HG03442 (cell line): ENCODE data around the gene NPHP4.

Source experiments
- ATAC-seq: cut with Tn5 transposase; IDR thresholded peaks from one replicate; pipeline ENCODE4 v1.9.1; 2021; ENCODE audit warnings: mild to moderate bottlenecking, moderate library complexity; ENCODE audit not compliant: unreplicated experiment

Gene NPHP4

DNA sequence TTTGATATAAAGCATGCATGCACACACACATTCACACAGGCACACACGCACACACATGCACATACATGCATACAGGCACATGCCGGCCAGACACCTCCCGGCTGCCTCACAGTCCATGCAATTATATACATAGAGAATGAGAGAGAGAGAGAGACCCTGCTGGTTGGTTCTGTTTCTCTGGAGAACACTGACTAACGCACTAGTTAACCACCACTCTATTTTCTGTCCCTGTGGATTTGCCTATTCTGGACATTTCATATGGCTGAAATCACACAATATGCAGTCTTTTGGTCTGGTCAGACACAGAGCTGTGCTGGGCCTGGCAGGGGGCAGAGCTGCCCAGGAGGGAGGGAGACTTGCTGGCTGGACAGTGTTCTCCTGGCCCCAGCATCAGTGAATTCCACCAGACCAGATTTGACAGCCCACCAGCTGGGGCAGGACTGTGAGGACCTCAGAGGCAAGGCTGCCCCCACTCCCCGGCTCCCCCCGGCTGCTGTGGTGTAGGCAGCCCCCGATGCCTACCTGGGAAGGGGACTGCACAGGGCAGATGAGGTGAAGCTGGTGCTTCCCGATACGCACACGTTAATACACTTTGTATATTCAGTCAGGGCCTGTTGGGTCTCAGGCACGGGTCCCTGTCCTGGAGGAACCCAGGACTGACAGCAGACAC, 152.2 kb downstream of the NPHP4 start:
- no peak for ATAC-seq

DNA sequence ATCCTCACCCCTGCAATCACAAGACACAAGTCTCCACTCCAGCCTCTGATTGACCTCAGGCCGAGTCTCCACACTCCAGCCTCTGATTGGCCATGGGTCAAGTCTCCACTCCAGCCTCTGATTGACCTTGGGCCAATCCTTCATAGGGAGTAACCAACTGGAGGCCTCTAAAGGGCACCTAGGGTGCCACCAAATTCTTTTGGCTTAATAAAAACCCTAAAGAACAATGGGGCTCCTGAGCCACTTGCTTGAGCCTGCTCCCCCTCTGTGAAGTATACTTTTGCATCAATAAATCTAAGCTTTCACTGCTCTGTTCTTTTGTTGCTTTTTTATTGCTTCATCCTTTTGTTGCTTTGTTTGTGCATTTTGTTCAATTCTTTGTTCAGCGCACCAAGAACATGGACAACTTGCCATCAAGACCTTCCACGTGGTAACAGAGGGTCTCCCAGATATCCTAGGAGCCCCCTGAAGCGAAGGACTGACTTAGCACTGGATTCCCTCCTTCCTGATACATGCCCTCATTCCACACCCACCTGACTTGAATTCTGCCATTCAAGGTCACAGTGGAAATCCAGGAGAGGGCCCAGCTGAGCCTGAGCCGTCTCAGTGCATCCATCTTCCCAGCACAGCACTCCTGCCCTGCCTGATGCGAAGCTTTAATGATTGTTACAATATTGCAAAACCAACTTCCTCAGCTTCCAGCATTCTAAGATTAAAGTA, 152.9 kb downstream of the NPHP4 start:
- no peak for ATAC-seq

DNA sequence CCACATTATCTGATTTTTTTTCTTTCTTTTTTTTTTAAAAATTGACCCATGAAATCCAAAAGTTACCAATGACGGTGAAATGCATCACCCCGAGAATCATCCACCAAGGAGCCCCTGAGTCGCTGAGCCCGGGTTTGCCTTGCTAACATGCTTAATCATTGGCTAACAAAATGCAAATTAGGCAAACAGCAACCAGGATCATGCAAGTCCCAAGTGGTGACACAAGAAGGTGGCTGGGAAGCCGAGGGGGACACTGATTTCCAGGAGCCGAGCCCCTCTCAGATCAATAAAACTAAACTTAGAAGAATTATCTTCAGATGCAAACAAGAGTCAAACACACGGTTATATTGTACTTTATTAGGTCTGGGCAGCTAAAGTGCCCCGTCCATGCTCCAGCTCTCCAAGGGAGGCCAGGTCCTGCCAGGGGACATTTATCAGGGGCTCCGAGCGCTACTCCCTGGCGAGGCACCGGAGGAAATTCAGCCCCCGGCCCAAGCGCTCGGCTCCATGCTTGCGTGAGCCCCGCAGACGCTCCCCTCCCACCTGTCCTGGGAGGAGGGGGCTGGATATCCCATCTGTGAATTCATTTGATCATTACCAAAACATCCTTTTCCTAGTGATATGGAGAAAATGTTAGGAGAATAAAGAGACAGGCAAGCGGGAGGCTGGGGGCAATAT, 154.1 kb downstream of the NPHP4 start:
- no peak for ATAC-seq

DNA sequence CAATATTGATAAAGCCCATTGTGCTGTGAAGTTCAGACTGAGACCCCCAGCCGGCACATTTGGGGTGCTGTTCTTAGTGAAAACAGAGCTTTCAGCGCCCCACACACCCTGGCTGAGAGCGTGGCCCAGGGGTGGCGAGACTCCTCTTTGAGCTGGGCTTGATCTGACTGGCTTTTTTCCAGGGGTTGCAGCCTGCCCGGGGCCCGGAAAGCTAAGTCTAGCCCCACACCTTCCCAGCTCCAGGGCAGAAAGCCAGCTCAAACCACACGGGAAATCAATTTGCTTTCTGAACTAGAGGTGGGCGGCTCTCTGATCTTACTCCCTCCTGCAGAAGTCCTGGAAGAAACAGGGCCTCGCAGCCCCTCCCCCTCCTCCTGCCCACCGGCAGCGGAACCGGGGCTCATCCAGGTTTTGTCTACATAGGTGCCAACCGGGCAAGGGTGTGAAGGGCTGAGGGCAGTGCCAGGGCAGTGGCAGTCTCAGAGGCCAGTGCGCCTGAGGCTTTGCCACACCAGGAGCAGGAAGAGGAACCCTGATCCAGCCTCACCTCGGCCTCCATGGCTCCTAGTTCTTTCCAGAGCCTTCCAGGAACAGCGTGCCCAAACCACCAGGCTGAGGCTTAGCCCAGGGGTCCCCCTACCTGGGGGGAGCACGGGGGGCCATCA, 155.3 kb downstream of the NPHP4 start:
- no peak for ATAC-seq

DNA sequence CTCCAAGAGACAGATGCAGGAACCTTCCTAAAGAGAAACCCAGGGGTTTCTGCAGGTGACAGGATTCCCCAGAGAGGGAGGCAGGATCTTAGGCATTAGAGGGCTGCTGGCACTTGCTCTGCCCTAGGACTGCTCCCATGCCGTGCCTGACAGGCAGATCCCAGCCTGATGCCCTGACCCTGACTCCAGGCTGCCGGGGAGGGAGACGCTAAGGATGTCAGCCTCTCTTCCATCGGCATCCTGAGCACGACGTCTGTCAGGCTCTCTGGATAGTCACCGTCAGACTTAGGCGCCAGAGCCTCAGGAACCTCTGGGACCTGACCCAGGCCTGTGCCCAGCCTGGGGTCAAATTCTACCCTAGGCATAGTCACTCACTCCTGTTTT, 157.1 kb downstream of the NPHP4 start:
- no peak for ATAC-seq

DNA sequence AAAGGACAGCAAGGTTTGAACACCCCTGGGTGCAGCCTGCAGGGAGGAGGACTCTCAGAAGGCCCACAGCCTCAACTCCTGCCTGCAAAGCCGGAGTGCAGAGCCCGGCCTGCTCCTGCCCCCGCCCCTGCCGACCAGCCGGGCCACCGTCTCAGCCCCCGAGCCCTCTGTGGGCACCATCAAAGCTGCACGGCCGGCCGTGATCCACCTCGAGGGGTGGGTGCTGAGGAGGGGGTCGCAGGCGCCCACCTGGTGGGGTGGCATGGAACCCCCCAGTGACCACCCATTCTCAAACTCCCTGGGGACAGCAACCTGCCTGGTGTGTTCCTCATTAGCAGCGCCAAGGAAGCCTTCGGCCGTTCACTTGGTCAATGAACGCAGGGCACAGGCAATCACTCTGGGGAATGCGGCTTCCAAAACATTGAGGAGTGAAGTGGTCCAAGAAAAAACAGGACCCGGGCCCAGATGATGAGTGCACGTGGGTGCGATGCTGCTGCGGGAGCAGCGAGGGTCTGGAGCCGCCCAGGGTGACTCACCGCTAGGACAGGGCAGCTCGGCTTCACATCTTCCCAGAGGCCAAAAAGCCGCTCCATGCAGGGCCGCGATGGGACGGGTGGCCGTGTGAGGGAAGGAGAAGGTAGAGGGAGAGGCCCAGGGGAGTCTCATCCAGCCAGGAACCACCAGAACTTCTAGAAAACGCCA, 157.6 kb downstream of the NPHP4 start:
- no peak for ATAC-seq

DNA sequence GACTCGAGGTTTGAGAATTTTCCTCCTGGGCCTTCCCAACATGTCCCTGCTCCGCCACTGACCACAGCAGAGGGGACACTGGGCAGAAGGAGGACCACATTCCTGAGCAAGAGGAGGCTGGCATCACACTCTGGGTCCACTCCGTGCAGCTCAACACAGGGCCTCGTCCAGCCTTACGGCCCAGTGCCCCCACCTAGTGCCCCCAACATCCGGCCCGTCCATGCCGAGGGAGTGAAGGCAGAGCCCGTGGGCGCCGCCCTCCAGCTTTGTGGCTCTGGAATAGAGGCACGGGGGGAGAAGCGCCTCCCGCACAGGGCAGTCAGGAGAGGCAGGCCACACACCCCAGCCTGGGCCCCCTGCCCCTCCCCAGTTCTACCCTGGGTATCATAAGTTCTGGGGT, 158.3 kb downstream of the NPHP4 start:
- ATAC-seq = no peak

DNA sequence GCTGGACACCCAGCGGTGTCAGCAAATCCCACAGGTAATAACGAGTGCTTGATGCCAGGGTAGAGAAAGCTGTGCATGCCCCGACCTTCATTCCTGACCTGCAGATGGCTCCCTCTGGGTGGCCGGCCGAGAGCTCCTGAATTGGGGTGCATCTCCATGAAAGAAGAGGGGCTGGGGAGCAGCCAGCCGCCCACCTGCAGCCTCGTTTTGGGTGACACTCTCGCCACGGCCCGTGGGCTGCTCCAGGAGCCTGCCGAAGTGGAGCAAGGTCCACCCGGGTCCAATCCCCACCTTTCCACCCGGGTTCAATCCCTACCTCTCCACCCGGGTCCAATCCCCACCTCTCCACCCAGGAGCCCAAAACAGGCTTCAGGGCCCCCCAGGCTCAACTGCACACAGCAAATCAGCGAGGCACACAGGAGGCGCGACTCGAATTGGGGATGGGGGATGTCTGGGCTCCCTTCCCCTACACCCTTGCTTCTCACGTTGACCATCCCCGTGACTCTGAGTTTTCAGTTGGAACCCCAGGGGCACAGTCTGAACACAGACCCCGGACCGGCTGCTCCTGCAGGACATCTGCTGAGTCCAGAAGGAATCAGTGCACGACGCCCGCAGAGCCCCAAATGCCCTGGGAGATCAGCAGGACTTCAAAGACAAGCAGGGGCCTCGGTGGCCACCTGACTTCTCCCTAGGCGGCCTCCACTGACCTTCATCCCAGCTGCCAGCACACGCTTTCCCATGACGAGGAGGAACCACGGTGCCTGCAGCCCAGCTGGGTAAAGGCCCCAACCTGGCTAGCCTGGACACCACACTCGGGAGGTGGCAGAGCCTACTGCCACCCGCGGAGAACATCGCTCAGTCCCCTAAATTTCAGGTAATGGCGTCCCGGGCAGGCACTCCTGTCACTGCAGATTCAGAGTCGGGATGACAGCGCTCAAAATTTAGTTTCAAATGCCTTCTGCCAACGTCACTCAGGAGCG, 159.0 kb downstream of the NPHP4 start:
- no peak for ATAC-seq

DNA sequence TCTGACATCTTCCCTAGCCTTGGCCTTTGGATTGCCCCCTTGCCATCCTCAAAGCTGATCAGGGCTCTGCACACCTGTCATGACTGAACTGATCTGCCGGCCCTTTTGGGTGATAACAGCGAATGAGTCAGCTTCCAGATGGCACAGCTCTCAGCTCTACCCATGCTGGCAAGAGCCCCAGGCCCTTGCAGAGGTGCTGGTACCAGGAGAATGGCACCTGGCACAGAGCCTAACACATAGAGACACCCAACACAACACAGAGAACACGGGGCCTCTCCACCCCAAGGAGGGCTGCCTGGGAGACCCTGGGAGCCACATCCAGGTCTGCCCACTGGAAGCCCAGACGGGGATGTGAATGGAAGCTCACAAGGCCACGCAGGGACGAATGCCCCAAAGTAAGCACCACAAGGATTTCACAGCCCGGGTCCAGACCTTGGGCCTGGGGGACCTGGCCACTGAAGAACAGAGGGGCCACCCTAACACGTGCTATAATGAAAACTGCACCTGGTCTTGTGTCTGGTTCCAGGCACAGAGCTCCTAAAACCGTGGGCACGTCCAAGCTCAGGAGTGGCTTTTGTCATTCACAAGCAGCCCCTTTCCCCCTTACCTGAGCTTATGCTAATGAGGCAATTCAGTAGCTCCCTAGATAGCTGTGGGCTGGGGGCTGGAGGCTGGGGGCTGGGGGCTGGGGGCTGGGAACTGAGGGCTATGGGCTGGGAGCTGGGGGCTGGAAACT, 160.5 kb downstream of the NPHP4 start:
- no peak for ATAC-seq

DNA sequence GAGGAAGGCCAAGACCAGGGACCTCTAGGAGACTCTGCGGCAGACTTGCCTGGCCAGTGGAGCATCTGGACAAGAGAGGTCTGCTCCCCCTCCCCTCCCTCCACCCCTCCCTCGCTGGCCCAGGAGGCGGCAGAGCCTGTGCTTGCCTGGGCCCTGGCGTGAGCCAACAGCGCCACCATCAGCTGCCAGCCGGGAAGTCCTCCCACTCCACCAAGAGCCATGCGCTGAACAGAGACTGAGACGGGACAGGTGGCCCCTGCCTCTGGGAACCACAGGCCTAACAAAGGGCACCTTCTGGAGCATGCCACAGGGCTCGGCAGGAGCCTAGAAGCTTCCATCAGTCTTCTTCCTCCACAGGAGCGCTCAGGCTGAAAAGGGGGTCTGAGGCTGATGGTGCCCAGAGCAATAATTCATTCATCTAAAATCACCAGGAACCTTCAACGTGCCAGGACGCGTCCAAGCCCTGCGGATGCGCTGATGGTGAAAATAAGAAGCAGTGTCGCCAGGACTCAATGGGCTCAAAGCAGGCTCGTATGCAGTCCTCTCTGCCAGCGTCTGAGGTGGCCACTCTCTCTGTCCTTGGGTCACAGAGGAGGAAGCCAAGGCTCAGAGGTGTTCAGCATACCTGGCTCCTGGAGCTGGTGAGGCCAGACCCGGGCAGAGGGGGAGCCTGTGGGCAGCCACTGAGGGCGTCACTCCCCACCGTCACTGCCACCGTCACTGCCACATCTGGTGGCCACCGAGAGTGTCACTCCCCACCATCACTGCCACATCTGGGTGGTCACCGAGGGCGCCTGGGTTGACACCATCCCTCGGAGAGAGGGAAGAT, 161.2 kb downstream of the NPHP4 start:
- no peak for ATAC-seq

DNA sequence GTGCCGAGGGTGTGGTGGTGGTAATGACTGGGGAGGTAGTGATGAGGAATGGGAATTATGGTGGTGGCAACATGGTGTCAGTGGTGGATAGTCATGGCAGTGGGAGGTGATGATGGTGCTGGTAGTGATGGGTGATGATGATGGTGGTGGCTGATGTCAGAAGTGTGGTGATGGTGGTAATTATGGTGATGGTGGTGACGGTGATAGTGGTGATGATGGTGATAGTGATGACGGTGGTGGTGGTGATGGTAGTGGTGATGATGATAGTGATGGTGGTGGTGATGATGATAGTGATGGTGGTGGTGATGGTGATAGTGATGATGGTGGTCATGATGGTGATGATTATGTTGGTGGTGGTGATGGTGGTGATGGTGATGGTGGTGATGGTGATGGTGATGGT, 162.8 kb downstream of the NPHP4 start:
- no peak for ATAC-seq

DNA sequence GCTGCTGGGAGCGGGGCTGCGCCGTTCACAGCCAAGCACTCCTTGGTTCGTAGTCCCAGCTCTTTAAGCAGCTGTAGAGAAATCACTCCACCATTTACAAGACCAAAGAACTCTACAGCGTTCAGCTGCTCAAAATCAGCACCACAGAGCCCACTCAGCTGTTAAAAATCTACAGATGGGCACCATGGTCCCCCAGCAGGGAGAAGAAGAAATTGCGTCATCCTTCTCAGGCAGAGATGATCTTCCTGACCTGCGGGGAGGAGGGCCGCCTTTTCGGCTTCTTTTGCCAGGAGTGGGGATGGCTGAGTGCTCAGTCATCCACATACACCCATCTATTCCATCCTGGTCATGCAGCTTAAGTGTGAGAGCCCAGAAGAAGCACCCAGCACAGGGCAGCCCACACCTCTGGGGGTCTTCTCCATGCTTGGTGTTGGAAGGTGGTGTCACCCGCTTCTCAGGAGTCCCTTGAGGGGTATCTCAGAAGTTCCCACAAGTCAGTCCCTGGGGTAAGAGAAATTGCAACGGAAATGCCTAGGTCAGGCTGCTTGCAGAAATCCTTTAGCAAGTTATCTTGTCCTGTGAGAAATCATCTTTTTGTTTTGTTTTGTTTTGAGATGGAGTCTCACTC, 163.8 kb downstream of the NPHP4 start:
- ATAC-seq = no peak

DNA sequence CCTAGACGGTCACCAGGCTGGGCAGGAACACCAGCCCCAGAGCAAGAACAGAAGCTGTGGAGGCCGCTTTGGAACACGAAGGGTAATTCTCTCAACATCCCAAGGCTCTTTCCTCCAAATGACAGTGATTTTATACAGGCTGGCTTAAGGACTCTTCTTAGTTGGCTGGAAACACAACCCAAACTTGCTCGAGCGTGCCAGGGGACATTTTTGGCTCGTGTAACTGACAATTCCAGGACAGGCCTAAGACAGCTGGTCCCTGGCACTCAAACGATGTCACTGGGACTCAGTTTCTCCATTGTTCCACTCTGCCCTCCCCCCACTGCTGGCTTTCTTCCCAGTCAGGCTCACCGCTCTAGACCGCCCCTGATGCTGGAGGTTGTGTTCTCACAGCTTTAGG, 164.7 kb downstream of the NPHP4 start:
- ATAC-seq = no peak

DNA sequence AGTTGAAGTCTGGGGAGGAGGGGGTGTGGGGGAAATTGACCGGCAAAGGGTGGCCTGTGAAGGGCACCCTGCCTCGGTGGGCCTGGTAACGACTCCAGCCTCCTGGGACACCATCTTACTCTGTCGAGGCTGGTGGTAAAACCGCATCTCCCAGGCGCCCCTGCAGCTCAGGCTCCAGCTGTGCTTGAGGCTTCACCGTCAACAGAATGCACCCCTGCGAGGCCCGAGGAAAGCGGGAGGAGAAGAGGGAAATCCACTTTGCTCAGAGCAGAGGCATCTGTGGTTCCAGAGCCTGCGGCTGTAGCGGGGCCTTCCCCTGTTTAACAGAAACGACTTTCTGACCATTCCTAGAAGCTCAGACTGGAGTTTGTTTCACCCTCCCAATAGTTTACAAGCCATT, 165.6 kb downstream of the NPHP4 start:
- no peak for ATAC-seq

DNA sequence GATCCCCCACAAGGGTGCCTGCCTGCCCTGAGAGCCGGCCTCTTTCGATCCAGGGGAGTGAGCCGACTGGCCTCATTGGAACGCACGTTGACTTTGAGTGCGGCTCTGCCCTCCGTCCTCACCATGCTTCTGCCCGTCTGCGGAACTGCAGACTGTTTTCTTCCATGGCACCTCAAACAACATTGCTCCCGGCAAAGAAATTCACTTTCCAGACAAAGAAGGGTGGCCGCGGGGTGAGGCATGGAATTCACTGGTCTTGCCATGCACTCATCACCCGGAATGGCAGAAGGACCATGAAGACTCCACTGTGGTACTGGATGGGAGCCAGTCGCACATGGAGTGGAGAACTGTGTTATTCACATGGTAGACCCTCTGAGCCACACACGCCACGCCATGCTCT, 169.5 kb downstream of the NPHP4 start:
- ATAC-seq = no peak

DNA sequence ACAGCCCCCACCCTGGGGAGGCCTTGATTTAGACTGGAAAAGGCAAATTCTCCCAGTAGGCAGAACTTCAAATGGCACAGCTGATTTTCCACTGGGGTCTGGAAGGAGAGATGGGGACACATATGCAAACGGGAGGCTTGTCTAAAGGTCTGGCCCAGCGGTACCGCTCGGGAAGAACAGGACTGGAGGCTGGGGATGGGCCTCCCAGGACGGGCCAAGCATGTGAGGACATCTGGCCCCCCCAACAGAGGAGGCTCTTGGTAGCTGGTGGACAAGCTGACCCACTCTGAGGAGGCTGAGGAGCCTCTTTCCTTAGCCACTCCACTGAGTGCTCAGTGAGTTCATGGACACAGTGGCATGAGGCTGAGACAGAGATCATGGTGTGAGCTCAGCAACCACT, 170.0 kb downstream of the NPHP4 start:
- no peak for ATAC-seq

DNA sequence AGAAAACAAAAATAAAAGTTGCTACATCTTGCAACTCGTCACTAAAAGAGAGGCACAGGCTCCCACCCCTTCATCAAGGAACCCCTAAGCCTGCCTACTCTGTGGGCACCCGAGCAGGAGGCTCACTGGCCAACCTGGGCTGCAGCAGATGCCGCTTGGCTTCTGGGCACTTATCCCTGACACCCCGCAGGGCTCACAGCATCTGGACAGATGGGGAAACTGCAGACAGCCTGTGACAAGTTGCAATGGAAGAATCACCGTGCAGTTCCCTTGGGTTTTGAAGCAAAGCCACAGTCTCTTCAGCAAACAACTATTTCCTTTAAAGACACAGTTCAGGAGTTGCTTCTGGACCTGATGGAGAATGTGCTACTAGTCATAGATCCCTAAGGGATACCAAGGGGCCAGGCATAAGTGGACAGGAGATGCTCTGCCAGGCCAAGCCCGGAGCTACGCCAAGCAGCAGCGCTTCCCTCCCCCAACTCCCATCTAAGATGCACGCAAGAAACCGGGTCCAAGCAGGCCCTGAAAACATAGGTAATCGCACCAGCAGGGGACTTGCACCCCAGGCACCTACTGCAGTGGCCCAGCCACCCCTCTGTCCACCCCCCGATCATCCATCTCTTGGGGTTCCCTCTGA, 170.6 kb downstream of the NPHP4 start:
- ATAC-seq = no peak
